T-cell (primary cell): ENCODE data around the gene MYOM1. TPM values are rescaled to one million over a fixed set of nuclear protein-coding genes. Genes with fewer than 3 reads are reported as not detected.

Source experiments
- ATAC-seq, 4 experiments: fragments of 200-7000 bp in 3 of 4; fragments of 150-1000 bp in 1 of 4; cut with Tn5 transposase; replicated peaks in 1 of 4; 1 replicate in 3 of 4; 2 replicates in 1 of 4; pipeline ENCODE4 v1.10.0; 2021; ENCODE audit warnings: moderate library complexity in 3 of 4, mild to moderate bottlenecking in 2 of 4, moderate number of reproducible peaks in 1 of 4
- CTCF ChIA-PET, 2 donors: fragments of 300-600 bp; sonication (Branson Sonifier 250); formaldehyde crosslinking; loops; one replicate each; lab custom pipeline; 2022; ENCODE audit warnings: antibody characterized with exemption in 2 of 2; lab: Charles Lee
- POLR2A ChIA-PET, 2 donors: fragments of 300-600 bp; sonication (Branson Sonifier 250); formaldehyde crosslinking; loops; one replicate each; lab custom pipeline; 2022; ENCODE audit warnings: antibody characterized with exemption in 2 of 2; lab: Charles Lee
- DNase-seq, 35 experiments: peaks; one replicate each; pipeline versions ENCODE4 v3.0.0 to v3.0.0-alpha.2; 2013 to 2023
- H3K27ac ChIP-seq: one replicate; pipeline ENCODE4 v1.5.1; 2013; ENCODE audit warnings: low read length
- H3K27me3 ChIP-seq, 2 experiments: replicated peaks in 1 of 2; 1 replicate in 1 of 2; 2 replicates in 1 of 2; pipeline versions ENCODE4 v1.6.1 to v1.7.0; 2013; ENCODE audit warnings: low read length in 1 of 2, mixed read lengths in 1 of 2; ENCODE audit not compliant: control insufficient read depth in 2 of 2, insufficient read depth in 2 of 2; ENCODE audit errors: extremely low read depth in 1 of 2
- H3K36me3 ChIP-seq, 2 donors: 1 replicate in 1 of 2; 2 replicates in 1 of 2; pipeline versions ENCODE4 v1.6.1 to v1.7.0; 2013; ENCODE audit warnings: low read length in 1 of 2; ENCODE audit not compliant: control insufficient read depth in 2 of 2, insufficient read depth in 1 of 2; ENCODE audit errors: extremely low read depth in 1 of 2
- H3K4me1 ChIP-seq, 2 experiments: 1 replicate in 1 of 2; 2 replicates in 1 of 2; pipeline versions ENCODE4 v1.6.1 to v1.7.0; 2013; ENCODE audit warnings: low read length in 2 of 2, mixed read lengths in 1 of 2; ENCODE audit not compliant: insufficient read depth in 2 of 2, control insufficient read depth in 1 of 2; ENCODE audit errors: extremely low read depth in 1 of 2
- H3K4me3 ChIP-seq, 2 donors: 1 replicate in 1 of 2; 2 replicates in 1 of 2; pipeline versions ENCODE4 v1.5.1 to v1.7.0; 2013; ENCODE audit warnings: mild to moderate bottlenecking in 2 of 2, low read length in 1 of 2, moderate library complexity in 1 of 2; ENCODE audit not compliant: control insufficient read depth in 1 of 2; ENCODE audit errors: extremely low read depth in 1 of 2
- H3K9me3 ChIP-seq: 2 replicates; pipeline ENCODE4 v1.7.0; 2013
- H3K27ac Mint-ChIP-seq, 2 donors: one replicate each; pipeline ENCODE4 v1.8.0; 2020 to 2021; ENCODE audit warnings: mild to moderate bottlenecking in 2 of 2, mixed read lengths in 2 of 2
- H3K27me3 Mint-ChIP-seq, 2 donors: one replicate each; pipeline ENCODE4 v1.8.0; 2021 to 2022; ENCODE audit warnings: mixed read lengths in 2 of 2
- H3K36me3 Mint-ChIP-seq: one replicate; pipeline ENCODE4 v1.8.0; 2021; ENCODE audit warnings: mixed read lengths
- H3K4me1 Mint-ChIP-seq, 3 donors: one replicate each; pipeline ENCODE4 v1.8.0; 2020 to 2022; ENCODE audit warnings: mixed read lengths in 3 of 3, mild to moderate bottlenecking in 1 of 3
- H3K4me3 Mint-ChIP-seq, 3 donors: one replicate each; pipeline ENCODE4 v1.8.0; 2020 to 2022; ENCODE audit warnings: mild to moderate bottlenecking in 3 of 3, mixed read lengths in 3 of 3, moderate library complexity in 3 of 3
- H3K9me3 Mint-ChIP-seq, 3 donors: one replicate each; pipeline ENCODE4 v1.8.0; 2020 to 2022; ENCODE audit warnings: mixed read lengths in 3 of 3
- WGBS: methylation state at CpG from one replicate; pipeline ENCODE4 v1.1.5; 2013; ENCODE audit warnings: missing lambda C conversion rate; ENCODE audit not compliant: insufficient coverage; 5-methylcytosine and 5-hydroxymethylcytosine counted together
- total RNA-seq, 35 experiments: library from RNA in 6 of 35; stranded (reverse) in 6 of 35; fragments of 120-200 nt in 1 of 35; gene quantifications; one replicate each; pipeline versions ENCODE4 v1.2.1 to v1.2.4 and lab custom pipeline; 2013 to 2026

The MYOM1 gene
- total RNA-seq, 5 donors from 2014 or later (not counting 1 experiment from before 2014, with no cell fraction given), result 0.98 to 7.0 (median 1.9) TPM

DNA sequence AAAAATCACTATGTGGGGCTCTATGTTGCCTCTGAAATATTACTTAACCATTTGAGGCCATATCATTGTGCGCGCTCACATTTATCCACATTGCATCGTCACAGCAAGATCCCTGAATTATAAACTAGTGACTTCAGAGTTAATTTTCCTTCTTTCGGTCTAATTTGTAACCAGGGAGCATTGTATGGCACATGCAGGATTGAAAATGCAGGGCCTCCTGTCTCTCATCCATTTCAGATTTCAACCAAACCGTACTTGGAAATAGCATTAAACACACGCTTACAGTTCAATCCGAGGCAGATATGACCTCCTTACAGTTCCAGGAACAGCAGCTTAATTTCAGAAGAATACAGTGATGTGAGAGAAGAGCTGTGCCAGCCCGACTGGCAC, 532 bp downstream of the MYOM1 start:
- no peaks in the 10 kb centered on the region for H3K9me3 ChIP-seq
- Mint-ChIP-seq H3K27ac (no peak overlapping the region), H3K4me1 (peaks cover 5 to 8% (median 7%) of the 10 kb centered on the region in 3 donors), H3K4me3 (no peak overlapping the region), H3K27me3 (no peaks in the 10 kb centered on the region), H3K9me3 (no peaks in the 10 kb centered on the region), H3K36me3 (no peaks in the 10 kb centered on the region)
- ChIA-PET CTCF (interaction anchor here in 1 of 2 donors (0.9 kb wide), 1 partner anchor 26 kb away, joined by 3 read pairs; no protein-coding TSS in a partner anchor), POLR2A (interaction anchor here in 1 of 2 donors (0.6 kb wide), 1 partner anchor 13 kb away, joined by 3 read pairs; no protein-coding TSS in a partner anchor)
- peaks cover 0 to under 1% of the 10 kb centered on the region in 2 experiments for H3K27me3 ChIP-seq
- WGBS, result 100% methylated on average over 4 of the region's 8 CpGs
- H3K4me1 ChIP-seq, result peaks cover 0 to 4% of the 10 kb centered on the region in 2 experiments
- no peak overlapping the region for H3K27ac ChIP-seq
- no peak overlapping the region for H3K4me3 ChIP-seq
- H3K36me3 ChIP-seq, result peaks cover 0 to 2% of the 10 kb centered on the region in 2 donors
- ATAC-seq, result no peak
- DNase-seq, result no peak

DNA sequence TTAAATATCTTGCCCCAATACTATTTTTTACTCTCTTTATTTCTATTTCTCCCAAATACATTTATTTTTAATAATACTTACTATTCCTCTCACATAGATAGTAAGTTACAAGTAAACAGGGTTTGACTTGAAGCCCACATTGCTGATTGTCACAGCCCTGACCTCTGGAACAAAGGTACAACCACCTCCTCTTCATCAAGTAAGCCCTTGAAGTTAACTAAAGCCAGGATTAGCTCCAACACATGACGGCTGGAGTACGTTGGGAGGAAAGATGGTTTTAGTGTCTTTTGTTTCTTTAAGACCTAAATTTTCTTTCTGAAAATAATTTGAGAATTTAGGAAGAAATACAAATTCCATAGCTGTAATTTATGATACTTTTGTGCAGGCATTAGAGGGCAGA, 949 bp downstream of the MYOM1 start:
- no peaks in the 10 kb centered on the region for H3K27me3 Mint-ChIP-seq
- no peak overlapping the region for H3K27ac Mint-ChIP-seq
- H3K9me3 Mint-ChIP-seq, result no peaks in the 10 kb centered on the region

DNA sequence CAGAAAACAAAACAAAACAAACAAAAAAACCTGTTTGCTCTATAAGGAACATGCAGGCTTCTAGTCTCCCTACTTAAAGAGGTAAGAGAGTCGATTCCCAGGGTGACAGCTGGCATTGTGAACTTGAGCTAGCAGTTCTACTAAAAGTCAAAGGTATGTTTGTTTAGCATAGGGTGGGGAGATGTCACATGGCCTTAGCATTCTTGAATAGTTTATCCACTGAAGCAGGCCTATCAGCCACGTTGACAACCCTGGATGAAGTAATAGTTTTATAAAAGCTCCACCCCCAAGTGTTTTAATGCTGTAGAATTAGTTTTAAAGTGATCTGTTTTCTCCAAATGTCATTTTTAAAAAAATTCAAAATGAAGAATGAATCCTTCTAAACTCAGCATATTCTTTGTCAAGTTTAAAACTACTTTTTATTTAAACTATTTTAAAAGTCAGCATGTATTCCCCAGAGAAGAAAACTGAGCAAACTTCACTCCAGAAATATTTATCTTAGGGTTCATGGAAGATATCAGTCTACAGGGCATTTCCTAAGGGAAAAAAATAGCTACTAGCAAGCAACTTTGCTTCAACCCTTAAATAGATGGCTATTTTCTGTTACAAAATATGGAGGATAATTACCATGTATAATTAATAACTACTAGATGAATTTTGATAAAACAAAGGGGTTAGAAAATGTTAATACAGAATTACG, 1.7 kb downstream of the MYOM1 start:
- POLR2A ChIA-PET, result no interaction called here

More for the DNA sequence above, 949 bp downstream of the MYOM1 start:
- H3K27me3 ChIP-seq, result no peaks in the 10 kb centered on the region
- peaks cover 0 to 2% of the 10 kb centered on the region in 2 donors for H3K36me3 ChIP-seq
- POLR2A ChIA-PET, result interaction anchor here in 1 of 2 donors (0.6 kb wide), 1 partner anchor 13 kb away, joined by 3 read pairs; no protein-coding TSS in a partner anchor
- H3K27ac ChIP-seq, result no peak overlapping the region
- no peak for DNase-seq
- H3K9me3 ChIP-seq, result no peaks in the 10 kb centered on the region
- no peak overlapping the region for H3K4me3 Mint-ChIP-seq
- no peak for ATAC-seq
- peaks cover 5 to 12% (median 9%) of the 10 kb centered on the region in 3 donors for H3K4me1 Mint-ChIP-seq
- WGBS, result no CpG with 5 or more reads among the region's 2 CpGs
- no peaks in the 10 kb centered on the region for H3K36me3 Mint-ChIP-seq
- no peak overlapping the region for H3K4me3 ChIP-seq
- CTCF ChIA-PET, result no interaction called here
- H3K4me1 ChIP-seq, result peaks cover under 1 to 6% of the 10 kb centered on the region in 2 experiments

DNA sequence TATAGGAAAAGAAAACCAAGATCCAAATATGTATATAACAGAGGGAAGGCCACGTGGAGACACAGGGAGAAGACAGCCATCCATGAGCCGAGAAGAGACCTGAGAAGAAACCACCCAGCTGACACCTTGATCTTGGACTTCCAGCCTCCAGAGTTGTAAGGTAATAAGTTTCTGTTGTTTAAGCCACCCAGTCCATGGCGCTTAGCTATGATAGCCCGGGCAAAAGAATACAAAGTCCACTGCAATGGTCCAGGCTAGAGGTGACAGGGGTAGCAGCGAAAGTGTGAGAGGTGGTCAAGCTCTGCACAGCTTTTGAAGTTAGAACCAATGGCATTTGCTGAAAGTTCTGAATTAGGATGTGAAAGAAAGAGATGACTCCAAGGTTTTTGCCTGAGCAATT, 2.8 kb downstream of the MYOM1 start:
- H3K9me3 ChIP-seq, result no peaks in the 10 kb centered on the region
- Mint-ChIP-seq H3K27ac (no peak overlapping the region), H3K4me1 (peaks cover 13 to 18% (median 16%) of the 10 kb centered on the region in 3 donors), H3K27me3 (no peaks in the 10 kb centered on the region), H3K4me3 (no peak overlapping the region), H3K9me3 (no peaks in the 10 kb centered on the region), H3K36me3 (no peaks in the 10 kb centered on the region)
- peaks cover 3 to 11% of the 10 kb centered on the region in 2 experiments for H3K4me1 ChIP-seq
- H3K27ac ChIP-seq, result no peak overlapping the region
- H3K27me3 ChIP-seq, result no peaks in the 10 kb centered on the region
- 84% methylated on average over 3 of the region's 5 CpGs for WGBS
- POLR2A ChIA-PET, result interaction anchor here in 1 of 2 donors (0.6 kb wide), 1 partner anchor 518 kb away, joined by 3 read pairs; no protein-coding TSS in a partner anchor
- H3K36me3 ChIP-seq, result peaks cover 0 to 2% of the 10 kb centered on the region in 2 donors
- CTCF ChIA-PET, result interaction anchor here in 1 of 2 donors (0.9 kb wide), 1 partner anchor 12 kb away, joined by 4 read pairs; no protein-coding TSS in a partner anchor
- no peak for DNase-seq
- H3K4me3 ChIP-seq, result no peak overlapping the region
- ATAC-seq, result no peak

More for the DNA sequence above, 1.7 kb downstream of the MYOM1 start:
- CTCF ChIA-PET, result interaction anchor here (0.7 to 0.9 kb wide), 2 partner anchors 11 to 223 kb away, joined by 3 to 4 read pairs; no protein-coding TSS in a partner anchor
- no peaks in the 10 kb centered on the region for H3K9me3 Mint-ChIP-seq
- ATAC-seq (no peak), DNase-seq (no peak)
- Histone ChIP-seq H3K4me3 (no peak overlapping the region), H3K27me3 (no peaks in the 10 kb centered on the region), H3K4me1 (peaks cover 3 to 7% of the 10 kb centered on the region in 2 experiments), H3K36me3 (peaks cover 0 to 2% of the 10 kb centered on the region in 2 donors), H3K27ac (no peak overlapping the region), H3K9me3 (no peaks in the 10 kb centered on the region)
- peaks cover 8 to 14% (median 11%) of the 10 kb centered on the region in 3 donors for H3K4me1 Mint-ChIP-seq
- no peak overlapping the region for H3K27ac Mint-ChIP-seq
- H3K4me3 Mint-ChIP-seq, result no peak overlapping the region
- no CpG with 5 or more reads among the region's 3 CpGs for WGBS
- no peaks in the 10 kb centered on the region for H3K36me3 Mint-ChIP-seq
- no peaks in the 10 kb centered on the region for H3K27me3 Mint-ChIP-seq

DNA sequence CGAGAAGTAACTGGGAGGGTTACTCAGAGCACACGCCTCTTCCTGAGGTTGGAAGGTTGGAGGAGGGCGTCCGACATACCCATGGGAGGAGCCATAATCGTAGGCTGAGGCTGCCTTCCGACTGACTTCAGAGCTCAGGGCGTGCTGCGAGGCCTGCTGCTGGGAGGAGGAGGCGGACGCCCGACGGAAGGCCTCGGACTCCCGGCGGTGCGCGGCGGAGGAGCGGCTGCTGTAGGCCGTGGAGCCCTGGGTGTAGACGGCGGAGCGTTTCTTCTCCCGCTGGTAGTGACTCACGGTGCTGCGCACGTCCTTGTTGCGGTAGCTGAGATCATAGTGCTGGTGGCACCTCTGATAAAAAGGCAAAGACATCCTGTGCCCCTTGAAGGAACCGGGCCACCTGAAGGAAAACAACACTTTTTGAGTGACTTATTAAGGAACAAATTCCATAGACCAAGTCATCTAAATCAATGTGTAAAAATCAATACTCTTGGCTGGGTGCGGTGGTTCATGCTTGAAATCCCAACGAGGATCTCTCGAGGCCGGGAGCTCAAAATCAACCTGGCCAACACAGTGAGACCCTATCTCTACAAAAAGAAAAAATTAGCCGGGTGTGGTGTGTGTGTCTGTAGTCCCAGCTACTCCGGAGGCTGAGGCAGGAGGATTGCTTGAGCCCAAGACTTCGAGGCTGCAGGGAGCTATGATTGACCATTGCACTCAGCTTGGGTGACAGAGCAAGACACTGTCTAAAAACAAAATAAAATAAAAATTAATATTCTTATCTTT, 4.7 kb downstream of the MYOM1 start:
- Mint-ChIP-seq H3K36me3 (peaks cover 6% of the 10 kb centered on the region), H3K4me3 (no peak overlapping the region), H3K9me3 (no peaks in the 10 kb centered on the region), H3K27ac (no peak overlapping the region), H3K4me1 (peaks cover 13 to 19% (median 18%) of the 10 kb centered on the region in 3 donors), H3K27me3 (no peaks in the 10 kb centered on the region)
- Histone ChIP-seq H3K27me3 (no peaks in the 10 kb centered on the region), H3K4me1 (peaks cover 3 to 11% of the 10 kb centered on the region in 2 experiments), H3K27ac (no peak overlapping the region), H3K4me3 (no peak overlapping the region), H3K9me3 (no peaks in the 10 kb centered on the region), H3K36me3 (peaks cover 0 to 2% of the 10 kb centered on the region in 2 donors)
- POLR2A ChIA-PET, result no interaction called here
- CTCF ChIA-PET, result interaction anchor here in 1 of 2 donors (0.5 kb wide), 1 partner anchor 267 kb away, joined by 8 read pairs; no protein-coding TSS in a partner anchor
- DNase-seq (no peak), ATAC-seq (no peak)
- 97% methylated on average over 22 of the region's 36 CpGs for WGBS
